Central memory CD4-positive, alpha-beta T cell (primary cell): ENCODE data around the gene SERTAD2.
A peak's percentile ranks its signal among the peaks of the same experiment; 100 is the strongest.

Source experiments
- DNase-seq: peaks from one replicate; pipeline ENCODE4 v3.0.0; 2022

Gene SERTAD2

DNA sequence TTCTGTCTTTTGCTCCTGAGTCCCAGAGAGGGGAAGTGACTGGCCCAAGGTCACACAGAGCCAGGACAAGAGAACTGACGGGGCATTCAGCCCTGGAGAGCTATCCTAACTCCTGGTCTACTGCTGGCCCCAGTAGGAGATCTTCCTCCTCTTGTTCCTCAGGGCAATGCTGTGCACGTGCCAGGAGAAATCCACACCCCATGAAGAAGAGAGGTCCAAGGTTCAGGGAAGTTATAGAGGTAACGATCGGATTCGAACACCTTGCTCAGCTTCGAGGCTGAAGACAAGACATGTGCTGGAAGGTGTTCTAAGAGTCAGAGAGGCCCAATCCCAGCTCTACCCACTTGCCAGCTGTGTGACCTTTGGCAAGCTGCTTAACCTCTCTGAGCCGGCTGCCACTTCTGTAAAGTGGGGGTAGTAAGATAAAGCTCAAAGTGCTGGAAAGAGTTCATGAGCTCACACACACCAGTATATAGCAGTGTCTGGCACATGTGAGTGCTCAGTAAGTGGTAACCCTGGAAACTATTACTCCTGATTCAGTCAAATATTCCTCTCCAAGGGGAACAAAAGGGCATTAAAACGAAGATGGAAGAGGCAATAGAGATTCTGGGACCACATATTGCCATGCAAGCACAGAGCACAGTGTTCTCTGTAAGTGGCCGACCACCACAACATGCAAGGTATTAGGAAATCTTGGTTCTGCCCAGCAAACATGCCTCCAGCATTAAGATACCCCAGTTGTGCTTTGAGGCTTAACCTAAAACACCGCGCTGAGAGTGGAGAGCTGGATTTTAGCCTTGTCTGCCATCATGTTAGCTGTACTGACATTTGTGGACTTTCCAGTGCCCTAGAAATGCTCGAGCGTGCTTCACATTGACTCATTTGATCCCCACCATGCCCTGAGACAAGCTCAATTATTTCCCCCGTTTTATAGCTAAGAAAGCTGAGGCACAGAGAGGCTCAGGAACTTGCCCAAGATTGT is 25.6 kb downstream of the SERTAD2 start:
- no peak for DNase-seq

DNA sequence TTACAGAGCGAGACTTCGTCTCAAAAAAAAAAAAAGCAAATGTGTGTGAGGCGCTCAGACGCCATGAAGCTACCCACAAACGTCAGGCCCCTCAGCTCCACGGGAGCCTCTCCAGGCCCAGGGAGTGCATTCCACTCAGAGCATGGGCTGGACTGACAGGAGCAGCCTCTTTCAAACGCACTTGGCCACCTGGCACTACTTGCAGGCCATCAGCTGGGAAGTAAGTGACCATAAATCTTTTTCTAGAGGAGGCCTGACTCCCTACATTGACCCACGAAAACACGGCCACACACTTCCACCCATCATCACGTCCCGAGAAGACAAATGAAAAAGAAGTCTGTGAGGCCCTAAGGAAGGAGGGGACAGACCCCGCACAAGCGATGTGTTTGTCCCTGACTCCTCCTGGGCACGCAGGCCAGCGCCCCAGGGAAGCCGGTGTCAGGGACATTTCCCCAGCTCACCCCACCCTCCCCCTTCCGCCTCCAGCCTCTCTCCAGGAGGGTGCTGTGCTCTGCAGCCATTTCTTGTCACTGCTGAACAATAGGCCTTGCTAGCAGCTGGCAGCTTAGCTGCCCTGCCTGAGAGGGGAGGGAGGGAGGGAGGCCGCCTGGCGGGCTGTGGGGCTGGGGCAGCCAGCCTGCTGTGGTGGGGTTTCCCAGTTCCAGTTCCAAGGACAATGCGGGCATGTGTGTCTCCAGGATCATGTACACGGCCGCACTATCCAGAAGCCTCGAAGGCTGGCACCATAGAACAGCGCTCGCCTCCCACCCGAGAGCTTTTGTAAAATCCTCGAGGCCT is 26.6 kb downstream of the SERTAD2 start:
- no peak for DNase-seq

DNA sequence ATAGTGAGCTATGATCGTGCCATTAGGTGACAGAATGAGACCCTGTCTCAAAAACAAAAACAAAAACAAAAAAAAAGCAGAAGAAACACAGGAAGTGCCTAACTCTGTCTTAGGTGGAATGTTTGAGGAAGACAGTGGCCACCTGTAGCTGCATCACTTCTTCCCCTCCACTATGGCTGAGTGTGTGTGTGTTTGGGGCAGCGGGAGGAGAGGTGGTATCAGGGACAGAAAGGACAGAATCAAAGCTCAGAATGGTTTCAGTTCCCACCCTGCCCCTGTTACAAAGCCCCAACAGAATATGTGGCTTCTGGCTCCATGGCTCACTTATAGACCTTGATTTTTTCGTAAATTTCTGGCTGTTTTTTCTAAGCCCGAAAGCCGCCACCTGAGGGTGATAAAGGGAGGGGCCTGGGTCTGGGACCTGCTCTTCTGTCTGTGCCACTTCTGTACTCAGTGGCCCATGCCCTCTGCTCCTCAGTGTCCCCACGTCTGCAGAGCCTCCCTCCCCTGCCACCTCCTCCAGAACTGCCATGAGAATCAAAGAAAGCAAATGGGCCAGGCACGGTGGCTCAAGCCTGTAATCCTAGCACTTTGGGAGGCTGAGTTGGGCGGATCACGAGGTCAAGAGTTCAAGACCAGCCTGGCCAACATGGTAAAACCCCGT is 27.4 kb downstream of the SERTAD2 start:
- DNase-seq, result no peak

DNA sequence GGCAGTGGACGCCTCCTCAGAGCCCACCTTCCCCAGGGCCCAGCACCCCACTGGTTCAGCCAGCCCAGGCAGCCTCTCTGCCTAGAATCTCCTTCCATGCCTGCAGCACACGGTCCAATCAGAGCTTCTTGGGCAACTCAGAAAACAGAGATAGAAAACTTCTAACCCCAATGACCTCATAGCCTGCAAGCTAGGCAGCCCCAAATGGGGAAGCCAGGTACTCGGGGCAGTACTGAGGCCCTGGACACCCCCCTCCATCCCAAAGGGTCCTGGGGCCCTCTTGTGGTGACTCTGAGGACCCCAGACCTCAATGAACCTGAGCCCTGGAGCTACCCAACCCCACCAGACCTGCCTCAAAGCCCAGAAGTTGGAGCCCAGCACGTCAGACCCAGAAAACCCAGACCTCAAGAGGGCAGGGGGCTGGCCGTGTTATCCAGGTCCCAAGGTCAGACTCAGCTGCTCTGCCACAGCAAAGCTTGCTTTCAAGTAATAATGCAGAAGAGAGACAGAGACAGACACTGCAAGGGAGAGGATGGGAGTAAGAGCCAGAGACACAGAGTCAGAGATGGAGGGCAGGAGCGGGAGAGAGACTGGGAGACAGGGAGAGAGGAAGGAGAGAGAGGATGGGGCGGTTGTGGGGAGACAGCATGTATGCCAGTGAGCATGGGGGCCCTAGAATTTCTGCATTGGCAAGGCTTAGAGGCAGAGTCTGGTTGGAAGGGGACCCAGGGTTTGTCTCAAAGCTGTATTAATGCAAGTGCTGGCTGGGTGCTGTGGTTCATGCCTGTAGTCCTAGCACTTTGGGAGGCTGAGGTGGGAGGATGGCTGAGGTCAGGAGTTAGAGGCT is 28.2 kb downstream of the SERTAD2 start:
- no peak for DNase-seq

DNA sequence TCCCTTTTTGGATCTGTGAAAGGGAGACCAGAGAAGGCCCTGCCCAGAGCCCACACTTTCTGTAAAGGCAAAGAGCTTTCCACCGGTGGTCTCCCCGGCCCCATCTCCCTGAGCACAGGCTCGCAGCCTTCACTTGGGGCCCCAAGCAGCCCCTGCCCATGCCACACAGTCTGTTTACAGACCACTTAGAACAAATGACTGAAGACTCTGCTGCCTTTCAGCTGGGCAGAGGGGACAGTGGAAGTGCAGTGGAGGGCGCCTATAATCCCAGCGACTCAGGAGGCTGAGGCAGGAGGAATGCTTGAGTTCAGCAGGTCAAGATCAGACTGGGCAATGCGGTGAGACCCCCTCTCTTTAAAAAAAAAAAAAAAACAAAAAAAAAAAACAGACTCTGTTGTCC is 28.9 kb downstream of the SERTAD2 start:
- no peak for DNase-seq

DNA sequence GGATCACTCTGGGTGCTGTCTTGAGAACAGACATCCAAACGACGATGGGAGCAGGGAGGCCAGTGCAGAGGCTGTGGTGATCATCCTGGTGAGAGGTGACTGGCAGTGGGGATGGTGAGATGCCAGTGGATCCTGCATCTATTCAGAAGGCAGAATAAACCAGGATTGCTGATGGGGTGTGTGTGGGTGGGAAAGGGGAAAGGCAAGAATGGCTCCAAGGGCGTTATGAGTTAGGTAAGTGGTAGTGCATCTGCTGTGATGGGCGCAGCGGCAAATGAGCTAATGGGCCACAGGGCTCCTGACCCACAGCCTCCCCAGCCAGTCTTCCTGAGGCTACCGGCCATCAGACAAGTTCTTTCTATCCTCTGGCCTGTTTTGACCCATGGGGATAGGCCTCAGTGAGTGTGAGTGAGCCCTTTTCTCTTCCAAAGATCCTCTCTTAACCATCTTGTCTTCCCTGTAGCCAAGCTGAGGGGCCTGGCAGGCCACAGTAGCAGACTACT is 29.6 kb downstream of the SERTAD2 start:
- no peak for DNase-seq

DNA sequence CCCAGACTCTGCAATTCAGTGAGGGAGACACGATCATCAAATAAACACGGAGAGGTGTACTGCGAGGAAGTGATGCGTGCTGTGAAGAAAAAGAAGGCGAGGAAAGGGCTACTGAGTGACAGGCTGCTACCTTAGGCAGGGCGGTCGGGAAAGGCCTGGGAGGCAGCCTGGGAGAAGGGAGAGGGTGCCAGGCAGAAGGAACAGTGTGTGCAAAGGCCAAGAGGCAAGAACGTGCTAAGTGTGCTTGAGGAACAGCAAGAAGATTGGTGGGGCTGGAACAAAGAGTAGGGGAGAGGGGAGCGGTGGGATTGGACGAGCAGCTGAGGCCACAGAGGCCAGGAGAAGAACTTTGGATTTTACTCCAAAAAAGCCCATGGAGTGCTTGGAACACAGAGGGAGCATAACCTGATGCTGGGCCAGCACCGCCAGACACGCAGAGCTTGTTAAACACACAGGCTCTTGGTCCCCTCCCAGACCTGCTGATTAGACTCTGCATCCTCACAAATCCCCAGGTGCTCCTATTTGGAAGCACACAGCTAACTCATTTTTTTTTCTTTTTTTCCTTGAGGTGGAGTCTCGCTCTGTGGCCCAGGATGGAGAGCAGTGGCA is 30.4 kb downstream of the SERTAD2 start:
- no peak for DNase-seq

DNA sequence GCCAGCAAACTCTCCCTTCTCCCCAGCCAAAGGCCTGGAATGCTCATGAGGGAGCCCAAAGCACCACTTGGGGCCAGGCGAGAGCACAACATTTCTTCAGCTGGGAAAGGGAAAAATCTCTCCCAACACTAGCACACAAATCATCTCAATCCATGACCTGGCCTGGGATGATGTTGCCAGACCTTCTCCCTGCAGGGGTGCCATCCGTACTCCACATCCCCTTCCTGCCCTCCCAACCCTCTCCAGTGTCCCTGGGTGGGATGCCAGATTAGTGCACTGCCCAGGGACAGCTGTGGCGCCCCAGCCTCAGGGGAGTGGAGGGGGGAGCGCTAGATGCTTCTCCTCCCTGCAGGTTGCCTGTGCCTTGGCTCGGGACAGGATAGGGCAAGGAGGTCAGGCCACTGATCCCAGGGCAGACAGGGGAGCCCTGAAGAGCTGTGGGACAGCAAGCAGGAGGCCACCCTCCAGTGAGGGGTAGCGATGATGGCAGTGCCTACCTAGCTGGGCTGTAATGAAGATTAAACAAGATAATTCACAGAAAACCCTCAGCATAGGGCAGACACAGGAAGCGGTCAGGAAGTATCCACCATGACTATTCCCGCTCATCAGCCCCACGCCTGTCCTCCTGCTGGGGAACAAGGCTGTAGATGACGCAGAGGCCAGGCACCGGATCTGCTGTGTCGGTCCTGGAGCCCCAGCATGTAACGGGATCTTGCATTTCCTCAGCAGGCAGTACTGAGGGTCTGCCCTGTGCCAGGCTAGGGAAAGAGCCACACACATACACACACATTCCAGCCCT is 31.1 kb downstream of the SERTAD2 start:
- DNase-seq, result no peak

DNA sequence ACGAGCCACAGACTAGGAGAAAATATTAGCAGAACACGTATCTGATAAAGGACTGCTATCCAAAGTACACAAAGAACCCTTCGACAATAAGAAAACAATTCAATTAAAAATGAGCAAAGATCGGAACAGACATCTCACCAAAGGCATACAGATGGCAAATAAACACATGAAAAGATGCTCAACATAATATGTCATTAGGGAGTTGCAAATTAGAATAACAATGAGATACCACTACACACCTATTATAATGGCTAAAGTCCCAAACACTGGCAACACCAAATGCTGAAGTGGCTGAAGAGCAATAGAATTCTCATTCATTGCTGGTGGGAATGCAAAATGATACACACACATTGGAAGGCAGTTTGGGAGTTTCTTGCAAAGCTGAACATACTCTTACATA is 33.1 kb downstream of the SERTAD2 start:
- no peak for DNase-seq

DNA sequence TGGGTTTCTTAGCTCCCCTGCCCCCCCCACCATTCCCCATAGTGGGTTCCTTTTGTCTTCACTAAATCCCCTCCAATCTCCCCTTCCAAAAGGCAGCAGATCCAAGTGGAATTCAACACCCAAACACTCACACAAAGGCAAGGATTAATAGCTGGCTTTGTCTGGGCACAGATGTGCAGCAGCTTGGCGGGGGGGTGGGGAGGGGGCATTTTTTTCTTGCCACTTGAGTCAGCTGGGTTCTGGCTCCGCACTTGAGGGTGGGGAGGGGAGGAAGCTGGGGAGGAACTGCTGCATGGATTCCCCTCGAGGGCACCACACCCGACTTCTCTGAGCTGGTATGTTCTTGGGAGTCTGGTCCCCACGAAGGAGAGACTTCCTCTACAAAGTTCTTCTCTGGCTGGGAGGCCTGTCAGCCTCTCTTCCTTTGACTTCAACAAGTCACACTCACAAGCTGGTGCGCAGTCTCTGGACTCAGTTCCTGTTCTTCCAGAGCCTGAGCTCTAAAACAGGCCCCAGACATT is 36.0 kb downstream of the SERTAD2 start:
- DNase-seq, result no peak

DNA sequence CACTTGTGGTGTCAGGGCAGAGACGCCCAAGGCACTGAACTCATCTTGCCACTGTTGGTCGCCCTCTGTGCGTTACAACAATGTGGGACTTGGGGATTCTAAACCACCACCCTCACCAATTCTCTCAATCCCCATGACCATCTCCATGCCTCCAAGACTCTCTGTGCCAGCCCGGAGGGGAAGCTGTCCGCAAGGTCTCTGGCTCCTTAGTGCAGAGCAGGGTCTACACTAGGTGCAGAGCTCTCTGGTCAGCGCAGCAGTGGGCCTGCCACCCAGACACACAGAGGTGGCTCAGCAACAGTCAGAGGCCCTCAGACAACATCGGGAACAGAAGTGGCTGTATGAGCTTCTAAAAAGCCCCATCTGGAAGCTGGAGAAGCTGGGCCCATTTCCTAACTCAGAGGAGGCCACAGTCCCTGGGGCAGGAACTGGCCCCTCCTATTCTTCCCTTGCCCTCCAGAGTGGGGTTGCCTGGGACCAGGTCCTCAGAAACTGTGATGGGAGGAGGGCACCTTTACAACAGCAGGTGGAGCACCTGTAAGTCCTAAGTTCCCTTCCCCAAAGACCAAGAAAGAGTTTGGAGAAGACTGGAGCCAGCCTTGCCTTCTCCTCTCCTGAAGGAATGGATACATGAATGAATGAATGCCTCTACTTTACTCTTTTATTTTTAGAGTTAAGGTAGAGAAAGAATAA is 37.7 kb downstream of the SERTAD2 start:
- no peak for DNase-seq

DNA sequence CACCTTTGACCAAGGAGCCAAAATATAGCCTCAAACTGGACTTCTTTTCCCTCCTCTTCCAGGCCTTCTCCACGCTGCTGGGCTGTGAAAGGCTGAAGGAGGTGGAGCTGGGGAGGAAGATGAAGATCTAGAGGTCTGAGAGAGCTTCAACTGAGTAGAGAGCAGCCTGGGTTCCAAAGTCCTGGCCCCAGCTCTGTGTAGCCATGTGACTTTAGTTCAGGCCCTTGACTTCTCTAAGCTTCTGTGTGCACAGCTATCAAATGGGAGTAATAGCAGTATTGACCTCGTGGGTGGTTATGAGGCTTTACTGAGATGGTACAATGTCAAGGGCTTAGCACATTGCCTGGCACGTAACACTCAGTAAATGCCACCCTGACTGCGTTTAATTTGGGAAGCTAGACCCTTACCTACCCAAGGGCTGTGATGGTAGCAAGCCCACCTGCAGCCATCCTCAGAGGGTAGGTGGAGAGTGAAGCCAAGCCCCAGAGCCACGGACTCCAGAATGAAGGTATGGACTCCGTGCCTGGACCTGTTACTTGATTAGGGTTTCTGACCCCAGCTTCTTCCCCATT is 38.4 kb downstream of the SERTAD2 start:
- no peak for DNase-seq

DNA sequence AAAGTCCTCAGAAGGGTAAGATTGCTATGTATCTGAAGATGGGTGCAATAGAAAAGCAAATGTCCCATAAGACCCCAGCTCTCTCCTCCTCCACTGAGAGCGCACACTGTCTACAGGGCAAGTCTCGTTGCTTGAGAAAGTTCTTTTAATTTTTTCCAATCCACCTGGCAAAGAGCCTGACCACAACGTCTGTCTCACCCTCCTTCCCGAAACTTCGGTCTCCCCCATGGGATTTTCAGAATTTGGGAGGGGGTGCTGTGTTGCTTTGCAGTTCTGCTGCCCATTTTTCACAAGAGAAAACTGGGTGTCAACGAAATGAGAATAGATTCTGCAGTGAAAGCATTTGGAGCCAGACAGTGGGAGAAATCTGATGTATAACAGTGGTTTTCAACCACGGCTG is 40.4 kb downstream of the SERTAD2 start:
- no peak for DNase-seq

DNA sequence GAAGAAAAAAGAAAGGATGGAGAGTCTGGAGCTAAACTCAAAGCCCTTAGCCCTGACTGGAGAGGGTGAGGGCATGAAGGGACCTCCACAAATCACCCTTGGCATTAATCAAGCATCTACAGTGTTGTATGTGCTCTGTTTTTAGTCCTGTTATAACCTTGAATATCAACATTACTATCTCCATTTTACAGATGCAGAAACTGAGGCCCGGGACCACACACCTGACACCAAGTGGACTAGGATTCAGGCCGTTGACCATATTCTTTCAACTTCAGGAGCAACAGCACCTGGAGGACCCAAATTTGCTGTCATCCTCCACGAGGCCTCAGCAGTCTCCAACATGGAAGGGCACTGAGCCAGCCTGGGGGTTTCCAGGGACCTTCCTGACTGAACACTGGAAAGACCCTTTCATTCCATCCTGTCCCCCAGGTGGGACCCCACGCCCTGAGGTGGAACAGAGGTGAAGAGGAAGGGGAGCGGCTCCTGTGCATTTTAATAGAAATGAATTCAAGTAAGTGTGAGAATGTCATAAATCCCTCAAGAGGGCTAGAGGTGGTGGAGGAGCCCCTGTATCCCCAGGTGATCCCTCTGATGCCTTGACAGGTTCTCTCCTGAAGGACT is 41.0 kb downstream of the SERTAD2 start:
- DNase-seq, result no peak

DNA sequence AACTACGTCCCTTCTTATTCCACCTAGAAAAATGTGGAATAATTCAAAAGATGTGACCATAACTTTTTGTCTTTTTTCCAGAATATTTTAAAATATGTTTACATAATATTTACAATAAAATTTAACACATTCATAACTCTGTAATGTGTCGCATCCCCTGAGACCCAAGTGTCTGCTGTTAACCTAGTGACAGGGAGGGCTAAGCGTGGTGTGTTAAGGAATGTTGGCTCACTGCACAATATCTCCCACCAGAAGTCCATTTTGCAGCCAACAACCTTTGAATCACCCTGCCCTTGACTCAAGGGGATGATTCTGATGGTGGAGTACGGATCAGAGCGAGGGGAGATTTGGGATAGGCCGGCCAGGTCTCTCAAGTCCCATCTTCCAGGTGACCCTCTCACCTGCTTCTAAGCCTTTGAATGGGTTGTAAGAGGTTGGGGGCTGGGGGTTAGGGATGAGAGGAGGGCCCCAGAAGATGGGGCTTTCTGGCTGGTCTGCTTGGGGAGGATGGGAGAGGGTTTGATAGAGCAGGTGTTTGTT is 43.3 kb downstream of the SERTAD2 start:
- no peak for DNase-seq

DNA sequence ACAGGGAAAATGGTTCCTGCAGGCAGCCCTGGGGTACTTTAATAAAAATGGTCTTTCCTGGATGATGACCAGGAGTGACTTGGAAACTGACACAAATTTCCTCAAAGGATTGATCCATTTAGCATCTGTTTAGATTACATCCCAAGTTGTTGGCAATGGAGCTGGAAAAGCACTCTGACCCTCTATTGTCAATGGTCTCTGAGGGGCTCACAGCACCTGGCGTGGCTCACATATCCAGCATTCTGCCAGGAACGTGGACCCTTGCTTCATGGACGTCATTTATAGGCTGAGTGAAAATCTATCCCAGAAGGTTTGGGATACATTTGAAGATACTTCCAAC is 43.8 kb downstream of the SERTAD2 start:
- no peak for DNase-seq

DNA sequence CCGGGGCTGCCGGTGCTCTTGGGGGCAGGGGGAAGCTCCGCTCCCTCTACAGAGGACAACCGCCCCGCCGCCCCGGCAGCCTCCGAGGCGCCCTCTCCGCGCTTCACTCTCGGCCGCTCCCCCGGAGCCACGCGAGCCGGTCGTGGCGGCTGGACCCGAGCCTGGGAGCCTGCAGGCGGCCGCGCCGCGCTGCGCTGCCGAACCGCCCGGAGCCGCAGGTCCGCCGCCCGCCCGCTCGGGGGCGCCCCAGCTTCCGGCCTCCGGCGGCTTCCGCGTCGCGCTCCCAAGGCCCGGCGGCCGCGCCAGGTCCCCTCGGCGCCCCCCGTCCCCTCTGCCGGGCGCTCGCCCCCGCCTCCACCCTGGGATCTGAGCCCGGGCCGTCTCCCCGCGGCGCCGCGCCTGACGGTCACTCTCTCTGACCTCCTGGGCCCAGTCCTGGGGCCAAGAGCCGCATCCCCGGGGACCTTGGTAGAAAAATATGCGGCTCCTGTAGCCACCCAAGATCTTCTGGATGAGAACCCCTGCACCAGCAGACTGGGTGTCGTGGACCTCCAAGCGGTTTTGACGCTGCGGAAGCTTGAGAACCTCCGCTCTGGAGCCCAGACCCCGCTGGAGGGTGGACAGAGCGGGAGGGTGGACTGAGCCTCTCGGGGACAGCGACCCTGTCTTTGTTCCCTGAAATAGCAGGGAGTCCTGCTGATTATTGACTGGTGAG is 44.3 kb downstream of the SERTAD2 start:
- peak; percentile 65 for DNase-seq

DNA sequence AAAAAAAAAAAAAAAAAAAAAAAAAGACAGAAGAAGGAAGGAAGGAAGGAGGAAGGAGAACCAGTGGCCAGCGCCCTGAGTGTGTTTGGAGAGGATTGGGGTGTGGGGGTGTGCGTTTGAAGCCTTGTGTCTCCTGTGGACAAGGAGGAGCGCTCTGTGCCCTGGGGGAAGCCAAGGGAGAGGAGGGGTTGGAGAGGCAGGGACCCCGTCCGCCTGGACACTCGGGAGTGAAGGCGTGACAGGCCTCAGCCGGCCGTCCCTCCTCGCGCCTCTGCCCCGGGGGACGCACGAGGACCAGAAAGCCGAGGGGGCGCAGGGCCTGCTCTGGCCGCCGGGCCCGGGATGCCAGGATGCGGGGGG is 44.9 kb downstream of the SERTAD2 start:
- no peak for DNase-seq
